WTC11 (cell line): ENCODE measurements around the gene PHKB.

Source experiments
- ETV6 ChIP-seq: sonication (generic); formaldehyde crosslinking; IDR thresholded peaks from 2 replicates; pipeline ENCODE4 v1.8.1; 2022; ENCODE audit warnings: mild to moderate bottlenecking, missing genetic modification reagents
- TEAD4 ChIP-seq: sonication (generic); formaldehyde crosslinking; IDR thresholded peaks from 2 replicates; pipeline ENCODE4 v1.8.0; 2022; ENCODE audit warnings: mild to moderate bottlenecking, missing genetic modification reagents
- ZNF416 ChIP-seq: fragments of 250-450 bp; sonication (Bioruptor Pico); IDR thresholded peaks from 2 replicates; pipeline ENCODE4 v1.9.0; 2021; ENCODE audit warnings: mild to moderate bottlenecking, inconsistent platforms
- TF ChIP-seq, protein P1 (sequence below): fragments of 200-600 bp; IDR thresholded peaks from 2 replicates; pipeline ENCODE4 v1.8.0; 2022; ENCODE audit warnings: antibody characterized with exemption
- TF ChIP-seq, protein P2 (sequence below): sonication (generic); formaldehyde crosslinking; IDR thresholded peaks from 2 replicates; pipeline ENCODE4 v1.8.1; 2023; ENCODE audit warnings: mild to moderate bottlenecking, missing genetic modification reagents, moderate library complexity

GRCh38 chr16:47611848-47612493 lies 150.8 kb downstream of the PHKB start:
- TF ChIP-seq, protein P1, sequence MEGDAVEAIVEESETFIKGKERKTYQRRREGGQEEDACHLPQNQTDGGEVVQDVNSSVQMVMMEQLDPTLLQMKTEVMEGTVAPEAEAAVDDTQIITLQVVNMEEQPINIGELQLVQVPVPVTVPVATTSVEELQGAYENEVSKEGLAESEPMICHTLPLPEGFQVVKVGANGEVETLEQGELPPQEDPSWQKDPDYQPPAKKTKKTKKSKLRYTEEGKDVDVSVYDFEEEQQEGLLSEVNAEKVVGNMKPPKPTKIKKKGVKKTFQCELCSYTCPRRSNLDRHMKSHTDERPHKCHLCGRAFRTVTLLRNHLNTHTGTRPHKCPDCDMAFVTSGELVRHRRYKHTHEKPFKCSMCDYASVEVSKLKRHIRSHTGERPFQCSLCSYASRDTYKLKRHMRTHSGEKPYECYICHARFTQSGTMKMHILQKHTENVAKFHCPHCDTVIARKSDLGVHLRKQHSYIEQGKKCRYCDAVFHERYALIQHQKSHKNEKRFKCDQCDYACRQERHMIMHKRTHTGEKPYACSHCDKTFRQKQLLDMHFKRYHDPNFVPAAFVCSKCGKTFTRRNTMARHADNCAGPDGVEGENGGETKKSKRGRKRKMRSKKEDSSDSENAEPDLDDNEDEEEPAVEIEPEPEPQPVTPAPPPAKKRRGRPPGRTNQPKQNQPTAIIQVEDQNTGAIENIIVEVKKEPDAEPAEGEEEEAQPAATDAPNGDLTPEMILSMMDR, result no peak
- TF ChIP-seq TEAD4 (no peak), ZNF416 (CRISPR knock-in tag) (no peak), ETV6 (CRISPR knock-in tag) (no peak)
- TF ChIP-seq, protein P2, sequence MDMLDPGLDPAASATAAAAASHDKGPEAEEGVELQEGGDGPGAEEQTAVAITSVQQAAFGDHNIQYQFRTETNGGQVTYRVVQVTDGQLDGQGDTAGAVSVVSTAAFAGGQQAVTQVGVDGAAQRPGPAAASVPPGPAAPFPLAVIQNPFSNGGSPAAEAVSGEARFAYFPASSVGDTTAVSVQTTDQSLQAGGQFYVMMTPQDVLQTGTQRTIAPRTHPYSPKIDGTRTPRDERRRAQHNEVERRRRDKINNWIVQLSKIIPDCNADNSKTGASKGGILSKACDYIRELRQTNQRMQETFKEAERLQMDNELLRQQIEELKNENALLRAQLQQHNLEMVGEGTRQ, result no peak
